T-cell (primary cell): ENCODE results near the gene MYBPC2. TPM values are rescaled to one million over a fixed set of nuclear protein-coding genes. Genes with fewer than 3 reads are reported as not detected.

Source experiments
- ATAC-seq, 4 experiments: fragments of 200-7000 bp in 3 of 4; fragments of 150-1000 bp in 1 of 4; cut with Tn5 transposase; replicated peaks in 1 of 4; 1 replicate in 3 of 4; 2 replicates in 1 of 4; pipeline ENCODE4 v1.10.0; 2021; ENCODE audit warnings: moderate library complexity in 3 of 4, mild to moderate bottlenecking in 2 of 4, moderate number of reproducible peaks in 1 of 4
- CTCF ChIA-PET, 2 donors: fragments of 300-600 bp; sonication (Branson Sonifier 250); formaldehyde crosslinking; loops; one replicate each; lab custom pipeline; 2022; ENCODE audit warnings: antibody characterized with exemption in 2 of 2; lab: Charles Lee
- POLR2A ChIA-PET, 2 donors: fragments of 300-600 bp; sonication (Branson Sonifier 250); formaldehyde crosslinking; loops; one replicate each; lab custom pipeline; 2022; ENCODE audit warnings: antibody characterized with exemption in 2 of 2; lab: Charles Lee
- DNase-seq, 35 experiments: peaks; one replicate each; pipeline versions ENCODE4 v3.0.0 to v3.0.0-alpha.2; 2013 to 2023
- H3K27ac ChIP-seq: one replicate; pipeline ENCODE4 v1.5.1; 2013; ENCODE audit warnings: low read length
- H3K27me3 ChIP-seq, 2 experiments: replicated peaks in 1 of 2; 1 replicate in 1 of 2; 2 replicates in 1 of 2; pipeline versions ENCODE4 v1.6.1 to v1.7.0; 2013; ENCODE audit warnings: low read length in 1 of 2, mixed read lengths in 1 of 2; ENCODE audit not compliant: control insufficient read depth in 2 of 2, insufficient read depth in 2 of 2; ENCODE audit errors: extremely low read depth in 1 of 2
- H3K36me3 ChIP-seq, 2 donors: 1 replicate in 1 of 2; 2 replicates in 1 of 2; pipeline versions ENCODE4 v1.6.1 to v1.7.0; 2013; ENCODE audit warnings: low read length in 1 of 2; ENCODE audit not compliant: control insufficient read depth in 2 of 2, insufficient read depth in 1 of 2; ENCODE audit errors: extremely low read depth in 1 of 2
- H3K4me1 ChIP-seq, 2 experiments: 1 replicate in 1 of 2; 2 replicates in 1 of 2; pipeline versions ENCODE4 v1.6.1 to v1.7.0; 2013; ENCODE audit warnings: low read length in 2 of 2, mixed read lengths in 1 of 2; ENCODE audit not compliant: insufficient read depth in 2 of 2, control insufficient read depth in 1 of 2; ENCODE audit errors: extremely low read depth in 1 of 2
- H3K4me3 ChIP-seq, 2 donors: 1 replicate in 1 of 2; 2 replicates in 1 of 2; pipeline versions ENCODE4 v1.5.1 to v1.7.0; 2013; ENCODE audit warnings: mild to moderate bottlenecking in 2 of 2, low read length in 1 of 2, moderate library complexity in 1 of 2; ENCODE audit not compliant: control insufficient read depth in 1 of 2; ENCODE audit errors: extremely low read depth in 1 of 2
- H3K9me3 ChIP-seq: 2 replicates; pipeline ENCODE4 v1.7.0; 2013
- H3K27ac Mint-ChIP-seq, 2 donors: one replicate each; pipeline ENCODE4 v1.8.0; 2020 to 2021; ENCODE audit warnings: mild to moderate bottlenecking in 2 of 2, mixed read lengths in 2 of 2
- H3K27me3 Mint-ChIP-seq, 2 donors: one replicate each; pipeline ENCODE4 v1.8.0; 2021 to 2022; ENCODE audit warnings: mixed read lengths in 2 of 2
- H3K36me3 Mint-ChIP-seq: one replicate; pipeline ENCODE4 v1.8.0; 2021; ENCODE audit warnings: mixed read lengths
- H3K4me1 Mint-ChIP-seq, 3 donors: one replicate each; pipeline ENCODE4 v1.8.0; 2020 to 2022; ENCODE audit warnings: mixed read lengths in 3 of 3, mild to moderate bottlenecking in 1 of 3
- H3K4me3 Mint-ChIP-seq, 3 donors: one replicate each; pipeline ENCODE4 v1.8.0; 2020 to 2022; ENCODE audit warnings: mild to moderate bottlenecking in 3 of 3, mixed read lengths in 3 of 3, moderate library complexity in 3 of 3
- H3K9me3 Mint-ChIP-seq, 3 donors: one replicate each; pipeline ENCODE4 v1.8.0; 2020 to 2022; ENCODE audit warnings: mixed read lengths in 3 of 3
- WGBS: methylation state at CpG from one replicate; pipeline ENCODE4 v1.1.5; 2013; ENCODE audit warnings: missing lambda C conversion rate; ENCODE audit not compliant: insufficient coverage; 5-methylcytosine and 5-hydroxymethylcytosine counted together
- total RNA-seq, 35 experiments: library from RNA in 6 of 35; stranded (reverse) in 6 of 35; fragments of 120-200 nt in 1 of 35; gene quantifications; one replicate each; pipeline versions ENCODE4 v1.2.1 to v1.2.4 and lab custom pipeline; 2013 to 2026

The MYBPC2 gene
- total RNA-seq, 5 donors from 2014 or later (not counting 1 experiment from before 2014, with no cell fraction given) = 0.28 to 0.38 TPM; not detected in 3

GRCh38 chr19:50478901-50479715, 46.4 kb downstream of the MYBPC2 start:
- Mint-ChIP-seq H3K27me3 (peaks cover 0 to 1% of the 10 kb centered on the region in 2 donors), H3K27ac (no peak overlapping the region), H3K36me3 (peaks cover 25% of the 10 kb centered on the region), H3K4me3 (peak overlapping the region in 1 of 3 donors; percentile 42), H3K4me1 (peaks cover 21 to 36% (median 27%) of the 10 kb centered on the region in 3 donors), H3K9me3 (no peaks in the 10 kb centered on the region)
- H3K27ac ChIP-seq = no peak overlapping the region
- H3K4me3 ChIP-seq = no peak overlapping the region
- DNase-seq = peak in 3 of 35 experiments; percentile 15 to 30 (median 19)
- ATAC-seq = no peak
- CTCF ChIA-PET = interaction anchor here in 1 of 2 donors (0.6 kb wide), 2 partner anchors 78 to 398 kb away, joined by 3 read pairs; no protein-coding TSS in a partner anchor
- POLR2A ChIA-PET = interaction anchor here in 1 of 2 donors (0.6 kb wide), 1 partner anchor 209 kb away, joined by 3 read pairs; no protein-coding TSS in a partner anchor
- H3K4me1 ChIP-seq = peaks cover 9 to 43% of the 10 kb centered on the region in 2 experiments
- H3K27me3 ChIP-seq = peaks cover 0 to 4% of the 10 kb centered on the region in 2 experiments
- no peaks in the 10 kb centered on the region for H3K9me3 ChIP-seq
- 93% methylated on average over 10 of the region's 19 CpGs for WGBS
- H3K36me3 ChIP-seq = peaks cover 12 to 54% of the 10 kb centered on the region in 2 donors

GRCh38 chr19:50479761-50480251, 47.1 kb downstream of the MYBPC2 start:
- peaks cover 0 to 1% of the 10 kb centered on the region in 2 donors for H3K27me3 Mint-ChIP-seq
- Histone ChIP-seq H3K27ac (no peak overlapping the region), H3K27me3 (peaks cover 0 to 4% of the 10 kb centered on the region in 2 experiments), H3K4me3 (no peak overlapping the region), H3K4me1 (peaks cover 9 to 43% of the 10 kb centered on the region in 2 experiments), H3K36me3 (peaks cover 12 to 58% of the 10 kb centered on the region in 2 donors), H3K9me3 (no peaks in the 10 kb centered on the region)
- H3K4me3 Mint-ChIP-seq = no peak overlapping the region
- ATAC-seq = no peak
- H3K4me1 Mint-ChIP-seq = peaks cover 21 to 36% (median 27%) of the 10 kb centered on the region in 3 donors
- WGBS = 97% methylated on average over 9 of the region's 16 CpGs
- no peaks in the 10 kb centered on the region for H3K9me3 Mint-ChIP-seq
- no peak for DNase-seq
- H3K36me3 Mint-ChIP-seq = peaks cover 26% of the 10 kb centered on the region
- CTCF ChIA-PET = interaction anchor here in 1 of 2 donors (0.6 kb wide), 1 partner anchor 77 kb away, joined by 3 read pairs; no protein-coding TSS in a partner anchor
- no peak overlapping the region for H3K27ac Mint-ChIP-seq
- POLR2A ChIA-PET = no interaction called here

GRCh38 chr19:50480281-50481111, 47.8 kb downstream of the MYBPC2 start:
- H3K36me3 Mint-ChIP-seq = peaks cover 33% of the 10 kb centered on the region
- ATAC-seq (no peak), DNase-seq (no peak)
- ChIA-PET CTCF (no interaction called here), POLR2A (interaction anchor here in 1 of 2 donors (0.7 kb wide), 1 partner anchor 46 kb away, joined by 3 read pairs; no protein-coding TSS in a partner anchor)
- Histone ChIP-seq H3K36me3 (peaks cover 12 to 63% of the 10 kb centered on the region in 2 donors), H3K9me3 (no peaks in the 10 kb centered on the region), H3K4me1 (peaks cover 9 to 43% of the 10 kb centered on the region in 2 experiments), H3K27me3 (peaks cover 0 to 4% of the 10 kb centered on the region in 2 experiments), H3K4me3 (no peak overlapping the region), H3K27ac (no peak overlapping the region)
- no peak overlapping the region for H3K27ac Mint-ChIP-seq
- no peak overlapping the region for H3K4me3 Mint-ChIP-seq
- no peaks in the 10 kb centered on the region for H3K9me3 Mint-ChIP-seq
- H3K27me3 Mint-ChIP-seq = peaks cover 0 to 1% of the 10 kb centered on the region in 2 donors
- 91% methylated on average over 25 of the region's 37 CpGs for WGBS
- peaks cover 21 to 35% (median 24%) of the 10 kb centered on the region in 3 donors for H3K4me1 Mint-ChIP-seq

- CTCF ChIA-PET = no interaction called here
- POLR2A ChIA-PET = interaction anchor here in 1 of 2 donors (0.7 kb wide), 1 partner anchor 45 kb away, joined by 3 read pairs; no protein-coding TSS in a partner anchor
- Mint-ChIP-seq H3K4me3 (no peak overlapping the region), H3K36me3 (peaks cover 35% of the 10 kb centered on the region), H3K9me3 (no peaks in the 10 kb centered on the region), H3K27ac (no peak overlapping the region), H3K27me3 (no peaks in the 10 kb centered on the region), H3K4me1 (peaks cover 19 to 28% (median 21%) of the 10 kb centered on the region in 3 donors)
- Histone ChIP-seq H3K27me3 (no peaks in the 10 kb centered on the region), H3K4me3 (no peak overlapping the region), H3K36me3 (peaks cover 12 to 63% of the 10 kb centered on the region in 2 donors), H3K9me3 (no peaks in the 10 kb centered on the region), H3K27ac (no peak overlapping the region), H3K4me1 (peaks cover 9 to 34% of the 10 kb centered on the region in 2 experiments)
- 97% methylated on average over 15 of the region's 27 CpGs for WGBS
- no peak for DNase-seq
- no peak for ATAC-seq
These were observed 48.9 kb downstream of the MYBPC2 start for GRCh38 chr19:50481351-50482149.

DNA sequence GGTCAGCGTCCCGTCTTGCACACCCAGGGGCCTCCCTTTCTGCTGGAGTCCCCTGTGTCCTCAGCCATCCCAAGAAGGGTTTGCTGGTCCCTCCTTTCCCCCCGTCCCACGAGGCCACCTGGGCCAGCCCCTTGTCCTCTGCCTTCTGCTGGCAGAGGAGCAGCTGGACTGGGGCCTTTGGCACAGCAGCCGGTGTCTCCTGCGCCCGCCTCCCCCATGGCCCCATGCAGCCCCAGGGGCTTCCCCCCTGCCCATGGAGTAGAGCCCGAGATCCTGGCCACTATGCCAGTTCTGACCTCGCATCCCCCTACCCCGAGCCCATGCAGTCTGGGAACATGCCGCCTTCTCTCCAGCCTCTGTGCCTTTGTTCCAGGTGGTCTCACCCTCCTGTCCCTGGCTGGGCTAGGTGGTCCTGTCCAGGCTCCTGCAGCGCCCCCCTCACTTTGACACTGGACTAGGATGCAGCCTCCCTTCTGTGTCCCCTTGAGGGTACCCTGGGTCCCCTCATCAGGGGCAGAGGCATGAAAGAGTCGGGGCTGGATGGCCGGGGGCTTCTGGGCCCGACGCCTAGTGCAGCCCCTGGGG, 49.7 kb downstream of the MYBPC2 start:
- POLR2A ChIA-PET = no interaction called here
- H3K9me3 ChIP-seq = no peaks in the 10 kb centered on the region
- H3K4me3 ChIP-seq = no peak overlapping the region
- H3K4me1 ChIP-seq = peaks cover 6 to 30% of the 10 kb centered on the region in 2 experiments
- H3K27me3 ChIP-seq = no peaks in the 10 kb centered on the region
- Mint-ChIP-seq H3K27ac (no peak overlapping the region), H3K27me3 (no peaks in the 10 kb centered on the region), H3K4me1 (peaks cover 13 to 24% (median 18%) of the 10 kb centered on the region in 3 donors), H3K4me3 (no peak overlapping the region), H3K9me3 (no peaks in the 10 kb centered on the region), H3K36me3 (peaks cover 35% of the 10 kb centered on the region)
- no peak for DNase-seq
- peaks cover 12 to 63% of the 10 kb centered on the region in 2 donors for H3K36me3 ChIP-seq
- WGBS = 82% methylated on average over 14 of the region's 16 CpGs
- CTCF ChIA-PET = no interaction called here
- ATAC-seq = no peak
- no peak overlapping the region for H3K27ac ChIP-seq
